Body of pancreas (tissue), 4 donors: ENCODE results near the gene CELSR3.

Experiments used
- POLR2A ChIP-seq, 3 donors: fragments of 450-650 bp; IDR thresholded peaks; one replicate each; pipeline ENCODE4 v1.6.1; 2016; ENCODE audit warnings: antibody characterized with exemption in 3 of 3, mild to moderate bottlenecking in 2 of 3
- TF ChIP-seq, protein P1 (sequence below), 7 experiments: fragments of 450-650 bp in 4 of 7; fragments of 200-600 bp in 3 of 7; sonication (generic) in 3 of 7; IDR thresholded peaks; one replicate each; pipeline ENCODE4 v1.5.1; 2016 to 2019; ENCODE audit warnings: antibody characterized with exemption in 7 of 7

DNA sequence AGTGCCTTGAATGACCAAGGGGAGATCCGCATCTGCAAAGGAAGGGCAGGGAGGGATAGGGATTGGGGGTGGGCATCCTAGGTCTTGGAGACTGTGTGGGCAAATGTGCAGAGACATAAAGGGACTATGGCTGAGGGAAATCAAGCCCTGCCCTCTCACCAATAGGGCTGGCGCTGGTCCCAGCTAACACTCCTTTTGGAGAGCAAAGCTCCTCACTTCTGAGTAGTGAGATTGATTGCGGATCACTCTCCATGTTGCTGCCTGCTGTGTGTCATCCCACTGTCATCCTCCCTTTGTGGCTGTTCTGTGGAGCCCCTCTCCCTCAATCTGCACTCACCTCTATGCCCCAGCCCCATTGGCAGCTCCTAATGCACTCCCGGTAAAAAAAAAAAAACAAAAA is 2.2 kb upstream of the CELSR3 start:
- TF ChIP-seq, protein P1, sequence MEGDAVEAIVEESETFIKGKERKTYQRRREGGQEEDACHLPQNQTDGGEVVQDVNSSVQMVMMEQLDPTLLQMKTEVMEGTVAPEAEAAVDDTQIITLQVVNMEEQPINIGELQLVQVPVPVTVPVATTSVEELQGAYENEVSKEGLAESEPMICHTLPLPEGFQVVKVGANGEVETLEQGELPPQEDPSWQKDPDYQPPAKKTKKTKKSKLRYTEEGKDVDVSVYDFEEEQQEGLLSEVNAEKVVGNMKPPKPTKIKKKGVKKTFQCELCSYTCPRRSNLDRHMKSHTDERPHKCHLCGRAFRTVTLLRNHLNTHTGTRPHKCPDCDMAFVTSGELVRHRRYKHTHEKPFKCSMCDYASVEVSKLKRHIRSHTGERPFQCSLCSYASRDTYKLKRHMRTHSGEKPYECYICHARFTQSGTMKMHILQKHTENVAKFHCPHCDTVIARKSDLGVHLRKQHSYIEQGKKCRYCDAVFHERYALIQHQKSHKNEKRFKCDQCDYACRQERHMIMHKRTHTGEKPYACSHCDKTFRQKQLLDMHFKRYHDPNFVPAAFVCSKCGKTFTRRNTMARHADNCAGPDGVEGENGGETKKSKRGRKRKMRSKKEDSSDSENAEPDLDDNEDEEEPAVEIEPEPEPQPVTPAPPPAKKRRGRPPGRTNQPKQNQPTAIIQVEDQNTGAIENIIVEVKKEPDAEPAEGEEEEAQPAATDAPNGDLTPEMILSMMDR (IDR thresholded peaks at IDR 0.05) = no peak
- TF ChIP-seq POLR2A (IDR thresholded peaks at IDR 0.05) = no peak
